ENCODE results near the gene EMP2.

DNA sequence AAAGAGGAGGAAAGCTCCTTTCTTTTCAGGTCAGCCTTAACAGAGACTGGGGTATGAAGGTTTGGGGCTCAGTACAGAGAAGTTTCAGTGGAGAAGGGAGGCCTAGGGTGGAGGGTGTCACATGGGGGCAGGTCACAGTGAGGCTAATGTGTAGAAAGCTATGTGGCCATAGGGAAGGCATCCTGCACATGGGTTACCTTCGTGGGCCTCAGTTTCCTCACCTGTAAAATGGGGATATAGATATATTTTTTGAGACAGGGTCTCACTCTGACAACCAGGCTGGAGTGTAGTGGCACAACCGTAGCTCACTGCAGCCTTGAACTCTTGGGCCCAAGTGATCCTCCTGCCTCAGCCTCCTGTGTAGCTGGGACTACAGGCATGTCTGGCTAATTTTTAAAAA, 41.8 kb downstream of the EMP2 start:
- TF ChIP-seq CTCF (IDR thresholded peaks at IDR 0.05; ENCODE audit: low read depth, low read length) (no peak), EZH2phosphoT487 (IDR thresholded peaks at IDR 0.05; ENCODE audit: low read depth) (no peak)

Data from OCI-LY3 (cell line).